Suprapubic skin (tissue), 4 donors: ENCODE measurements around the gene NPTX1.

Experiments used
- CTCF ChIP-seq, 2 donors: fragments of 200-600 bp in 1 of 2; fragments of 450-650 bp in 1 of 2; sonication (generic) in 1 of 2; IDR thresholded peaks; one replicate each; pipeline ENCODE4 v1.5.1; 2016 to 2019; ENCODE audit warnings: antibody characterized with exemption in 2 of 2, mild to moderate bottlenecking in 1 of 2, moderate library complexity in 1 of 2
- POLR2A ChIP-seq, 2 donors: fragments of 450-650 bp; IDR thresholded peaks; one replicate each; pipeline ENCODE4 v1.6.1; 2017; ENCODE audit warnings: antibody characterized with exemption in 2 of 2, mild to moderate bottlenecking in 2 of 2, moderate library complexity in 2 of 2
- POLR2AphosphoS5 ChIP-seq, 3 donors: sonication (generic); formaldehyde crosslinking; IDR thresholded peaks; one replicate each; pipeline ENCODE4 v1.6.1; 2017; ENCODE audit warnings: antibody characterized with exemption in 3 of 3

DNA sequence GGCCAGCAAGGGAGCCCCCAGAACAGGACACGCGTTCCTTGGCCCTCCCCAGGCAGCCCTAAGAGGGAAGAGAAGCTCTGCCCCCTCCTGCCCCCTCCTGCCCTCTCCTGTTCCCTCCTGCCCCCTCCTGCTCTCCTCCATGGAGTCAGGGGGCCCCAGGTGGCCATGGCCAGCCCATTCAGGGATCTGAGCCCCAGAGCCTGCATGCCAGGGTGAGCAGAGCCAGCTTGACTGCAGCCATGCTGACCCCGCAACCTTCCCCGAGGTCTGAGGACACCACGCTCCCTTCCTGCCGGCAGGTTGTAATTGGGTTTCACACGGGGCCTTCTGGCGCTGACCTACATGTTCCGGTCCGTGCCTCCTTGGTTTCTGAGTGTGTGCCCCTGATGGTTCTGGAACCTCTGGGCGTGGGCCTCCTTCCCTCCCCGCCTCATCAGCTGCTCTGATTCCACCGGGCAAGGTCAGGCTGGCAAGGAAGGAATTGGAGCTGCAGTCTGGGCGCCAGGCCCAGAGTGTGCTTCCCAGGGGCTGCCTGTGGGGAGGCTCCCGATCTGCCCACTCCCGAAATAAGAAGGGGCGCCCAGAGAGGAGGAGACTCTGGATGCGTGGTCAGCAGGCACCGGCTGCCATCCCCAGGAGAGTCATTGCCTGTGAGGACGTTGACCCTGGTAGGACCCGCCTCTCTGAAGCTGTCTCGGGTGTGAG lies 23.7 kb upstream of the NPTX1 start:
- TF ChIP-seq CTCF (IDR thresholded peaks at IDR 0.05) (no peak), POLR2A (IDR thresholded peaks at IDR 0.05) (no peak), POLR2AphosphoS5 (IDR thresholded peaks at IDR 0.05) (no peak)
